Measurements from ENCODE around the gene LUZP2.
A peak's percentile ranks its signal among the peaks of the same experiment; 100 is the strongest.

LUZP2 gene

DNA sequence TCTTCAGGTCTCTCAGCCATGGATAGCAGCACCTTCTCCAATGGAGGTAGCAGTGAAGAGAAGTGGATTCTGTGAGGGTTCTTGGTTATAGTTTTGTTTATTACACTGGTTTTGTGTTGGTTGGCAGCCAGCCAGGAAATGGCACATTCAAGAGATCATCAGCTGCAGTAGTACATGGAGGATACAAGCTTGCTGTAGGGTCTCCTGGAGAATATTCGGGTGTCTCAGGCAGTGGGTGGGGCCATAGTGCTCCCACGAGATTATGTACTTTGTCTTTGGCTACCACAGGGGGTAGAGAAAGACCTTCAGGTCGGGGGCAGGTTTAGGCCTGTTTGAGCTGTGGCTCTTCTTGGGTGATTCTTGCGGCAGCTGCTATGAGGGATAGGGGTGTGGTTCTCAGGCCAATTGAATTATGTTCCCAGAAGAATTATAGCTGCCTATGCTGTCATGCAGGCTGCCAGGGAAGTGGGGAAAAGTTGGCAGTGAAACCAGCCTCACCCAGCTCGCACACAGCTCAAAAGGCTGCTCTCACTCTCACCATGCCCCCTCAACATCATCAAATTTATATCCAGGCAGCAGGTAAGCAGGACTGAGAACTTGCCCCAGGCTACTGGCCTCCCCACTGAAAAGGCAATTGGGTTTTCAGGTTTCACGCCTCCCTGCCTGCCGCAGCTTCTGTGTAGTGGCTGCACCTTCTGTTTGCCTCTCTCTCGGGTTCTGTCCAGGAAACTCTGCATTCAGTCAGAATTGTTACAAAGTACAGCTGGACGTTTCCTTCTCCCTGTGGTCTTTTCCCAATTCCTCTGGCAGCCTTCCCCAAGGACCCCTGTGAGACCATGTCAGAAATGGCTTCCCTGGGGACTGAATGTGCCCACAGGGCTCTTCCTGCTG lies 435.5 kb downstream of the LUZP2 start:
- Mint-ChIP-seq H3K4me1 (peaks cover 5% of the 10 kb centered on the region), H3K9me3 (peaks cover 38% of the 10 kb centered on the region), H3K4me3 (no peak overlapping the region), H3K36me3 (ENCODE audit: low read depth) (no peaks in the 10 kb centered on the region), H3K27me3 (ENCODE audit: low read depth) (no peaks in the 10 kb centered on the region), H3K27ac (peak overlapping the region in 1 of 3 experiments; percentile 40)
- TF ChIP-seq CTCF (IDR thresholded peaks at IDR 0.05; ENCODE audit: unreplicated experiment in 3 of 3) = no peak

DNA sequence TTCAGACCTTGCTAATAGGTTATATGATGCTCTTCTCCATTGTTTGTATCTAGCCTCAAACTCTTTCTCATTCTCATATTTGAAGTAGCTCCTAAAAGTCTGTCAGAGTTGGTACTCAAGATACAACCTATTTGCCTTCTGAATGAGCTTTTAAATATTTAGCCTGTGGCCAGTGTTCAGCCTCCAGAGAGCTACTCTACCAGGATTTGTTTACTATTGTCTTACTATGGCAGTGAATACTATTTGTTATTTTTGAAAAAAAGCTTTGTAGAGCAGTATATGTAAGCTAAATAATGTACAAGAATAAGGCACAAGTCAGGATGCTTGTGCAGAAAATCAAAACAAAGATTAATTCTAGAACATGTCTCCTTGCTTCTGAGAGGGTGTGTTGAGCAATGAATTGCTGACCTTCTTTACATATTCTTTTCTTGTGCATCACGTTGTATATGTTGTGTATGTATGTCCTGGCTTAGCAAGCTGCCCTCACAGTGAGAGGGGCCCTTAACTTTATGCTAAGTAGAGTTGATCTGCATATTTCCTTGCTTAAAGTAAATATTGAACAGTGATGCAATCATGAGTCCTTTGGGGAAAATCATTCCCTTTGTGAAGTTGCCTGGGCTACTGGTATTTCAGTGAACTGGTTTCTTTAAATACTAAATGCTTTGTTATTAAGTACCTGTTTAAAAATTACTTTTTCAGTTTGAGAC lies 438.0 kb downstream of the LUZP2 start:
- Mint-ChIP-seq H3K27me3 (ENCODE audit: low read depth) (no peaks in the 10 kb centered on the region), H3K27ac (no peak overlapping the region), H3K4me3 (no peak overlapping the region), H3K36me3 (ENCODE audit: low read depth) (no peaks in the 10 kb centered on the region), H3K4me1 (peaks cover 5% of the 10 kb centered on the region), H3K9me3 (peaks cover 21% of the 10 kb centered on the region)
- TF ChIP-seq CTCF (IDR thresholded peaks at IDR 0.05; ENCODE audit: unreplicated experiment in 3 of 3) = no peak

DNA sequence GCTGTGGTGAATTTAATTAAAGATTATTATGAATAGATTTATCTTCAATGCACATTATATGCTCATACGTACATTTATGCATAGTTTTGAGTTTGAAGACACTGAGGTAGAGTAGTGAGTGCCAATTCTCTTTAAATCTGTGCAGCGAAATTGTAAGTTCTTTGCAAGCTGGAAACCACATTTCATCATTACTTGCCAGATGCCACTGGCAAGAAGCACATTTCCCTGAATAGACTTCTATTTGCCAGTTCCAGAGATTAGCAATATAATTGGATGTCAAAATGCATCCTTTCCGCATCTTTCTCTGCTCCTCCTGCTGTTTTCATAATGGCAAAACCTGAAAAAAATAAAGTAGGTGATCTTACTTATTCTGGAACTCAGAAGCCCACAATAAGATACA lies 448.0 kb downstream of the LUZP2 start:
- Mint-ChIP-seq H3K27ac (no peak overlapping the region), H3K27me3 (ENCODE audit: low read depth) (no peaks in the 10 kb centered on the region), H3K9me3 (no peaks in the 10 kb centered on the region), H3K4me3 (no peak overlapping the region), H3K36me3 (ENCODE audit: low read depth) (no peaks in the 10 kb centered on the region), H3K4me1 (no peaks in the 10 kb centered on the region)
- no peak for TF ChIP-seq CTCF (IDR thresholded peaks at IDR 0.05; ENCODE audit: unreplicated experiment in 3 of 3)

- H3K36me3 Mint-ChIP-seq (ENCODE audit: low read depth) = no peaks in the 10 kb centered on the region
- H3K4me1 Mint-ChIP-seq = no peaks in the 10 kb centered on the region
- no peak overlapping the region for H3K27ac Mint-ChIP-seq
- no peak overlapping the region for H3K4me3 Mint-ChIP-seq
- TF ChIP-seq CTCF (IDR thresholded peaks at IDR 0.05; ENCODE audit: unreplicated experiment in 3 of 3) = no peak
- no peaks in the 10 kb centered on the region for H3K27me3 Mint-ChIP-seq (ENCODE audit: low read depth)
- H3K9me3 Mint-ChIP-seq = no peaks in the 10 kb centered on the region
These were observed 452.6 kb downstream of the LUZP2 start for GRCh38 chr11:24949406-24949805.

DNA sequence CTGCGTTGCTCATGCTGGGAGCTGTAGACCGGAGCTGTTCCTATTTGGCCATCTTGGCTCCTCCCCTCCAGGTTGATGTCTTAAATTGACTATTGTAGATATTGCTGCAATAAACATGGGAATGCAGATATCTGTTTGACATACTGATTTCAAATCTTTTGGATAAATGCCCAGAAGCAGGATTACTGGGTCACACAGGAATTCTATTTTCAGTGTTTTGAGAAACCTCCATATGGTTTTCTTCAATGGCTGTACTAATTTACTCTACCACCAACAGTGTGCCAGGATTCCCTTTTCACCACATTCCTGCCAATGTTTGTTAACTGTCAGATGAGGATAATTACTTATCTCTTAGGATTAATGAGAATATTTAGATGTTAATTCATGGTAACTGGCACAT lies 467.0 kb downstream of the LUZP2 start:
- H3K4me3 Mint-ChIP-seq = no peak overlapping the region
- H3K4me1 Mint-ChIP-seq = no peaks in the 10 kb centered on the region
- H3K27ac Mint-ChIP-seq = no peak overlapping the region
- TF ChIP-seq CTCF (IDR thresholded peaks at IDR 0.05; ENCODE audit: unreplicated experiment in 3 of 3) = no peak
- H3K9me3 Mint-ChIP-seq = peaks cover 7% of the 10 kb centered on the region
- H3K36me3 Mint-ChIP-seq (ENCODE audit: low read depth) = peaks cover 4% of the 10 kb centered on the region
- H3K27me3 Mint-ChIP-seq (ENCODE audit: low read depth) = no peaks in the 10 kb centered on the region
